ENCODE results near the gene WT1.
"Not testable (repeated sequence)": the region's sequence is repeated elsewhere in the genome, so short reads cannot be mapped to it uniquely, and the experiment has no call there.

WT1 gene

GRCh38 chr11:32435511-32435941 is at the start of gene WT1:
Gene WT1, minus strand, starts transcription at chr11:32435539.
- no peak for DNase-seq (ENCODE audit: low spot score)

- DNase-seq (ENCODE audit: low spot score) = no peak
Measured at GRCh38 chr11:32479291-32479690, 44.0 kb upstream of the WT1 start.

GRCh38 chr11:32478277-32478731 is 43.0 kb upstream of the WT1 start:
- peak; percentile 10 for DNase-seq (ENCODE audit: low spot score)

- DNase-seq (ENCODE audit: low spot score) = no peak
Measured at GRCh38 chr11:32473282-32473909, 38.1 kb upstream of the WT1 start.

- no peak for DNase-seq (ENCODE audit: low spot score)
Measured at GRCh38 chr11:32472226-32472625, 36.9 kb upstream of the WT1 start.

GRCh38 chr11:32471544-32471943 is 36.2 kb upstream of the WT1 start:
- DNase-seq (ENCODE audit: low spot score) = not testable (repeated sequence)

GRCh38 chr11:32469791-32470190 is 34.5 kb upstream of the WT1 start:
- no peak for DNase-seq (ENCODE audit: low spot score)

GRCh38 chr11:32466279-32466915 is 31.1 kb upstream of the WT1 start:
- no peak for DNase-seq (ENCODE audit: low spot score)

GRCh38 chr11:32464078-32464477 is 28.7 kb upstream of the WT1 start:
- no peak for DNase-seq (ENCODE audit: low spot score)

GRCh38 chr11:32462011-32462690 is 26.8 kb upstream of the WT1 start:
- DNase-seq (ENCODE audit: low spot score) = no peak

- no peak for DNase-seq (ENCODE audit: low spot score)
Measured at GRCh38 chr11:32456864-32457263, 21.5 kb upstream of the WT1 start.

GRCh38 chr11:32454993-32455392 is 19.7 kb upstream of the WT1 start:
- no peak for DNase-seq (ENCODE audit: low spot score)

- DNase-seq (ENCODE audit: low spot score) = peak; percentile 34
Measured at GRCh38 chr11:32451808-32452207, 16.5 kb upstream of the WT1 start.

GRCh38 chr11:32450372-32450771 is 15.0 kb upstream of the WT1 start:
- DNase-seq (ENCODE audit: low spot score) = no peak

GRCh38 chr11:32448232-32448631 is 12.9 kb upstream of the WT1 start:
- DNase-seq (ENCODE audit: low spot score) = no peak

- no peak for DNase-seq (ENCODE audit: low spot score)
Measured at GRCh38 chr11:32447252-32447651, 11.9 kb upstream of the WT1 start.

GRCh38 chr11:32446227-32446626 is 10.9 kb upstream of the WT1 start:
- no peak for DNase-seq (ENCODE audit: low spot score)

- DNase-seq (ENCODE audit: low spot score) = no peak
Measured at GRCh38 chr11:32444186-32444585, 8.8 kb upstream of the WT1 start.

GRCh38 chr11:32440916-32441315 is 5.6 kb upstream of the WT1 start:
- DNase-seq (ENCODE audit: low spot score) = no peak

- DNase-seq (ENCODE audit: low spot score) = no peak
Measured at GRCh38 chr11:32440312-32440908, 5.1 kb upstream of the WT1 start.

- DNase-seq (ENCODE audit: low spot score) = no peak
Measured at GRCh38 chr11:32439501-32440210, 4.3 kb upstream of the WT1 start.

GRCh38 chr11:32438866-32439489 is 3.6 kb upstream of the WT1 start:
- no peak for DNase-seq (ENCODE audit: low spot score)
